Measurements from ENCODE around the gene CD27. TPM values are rescaled to one million over a fixed set of nuclear protein-coding genes. Genes with fewer than 3 reads are reported as not detected.

CD27 gene
- total and polyA plus RNA-seq, 9 of the 15 experiments (the other 6 are each of a cell fraction or from before 2014, with no cell fraction given) = 0.24 TPM; not detected in 8

DNA sequence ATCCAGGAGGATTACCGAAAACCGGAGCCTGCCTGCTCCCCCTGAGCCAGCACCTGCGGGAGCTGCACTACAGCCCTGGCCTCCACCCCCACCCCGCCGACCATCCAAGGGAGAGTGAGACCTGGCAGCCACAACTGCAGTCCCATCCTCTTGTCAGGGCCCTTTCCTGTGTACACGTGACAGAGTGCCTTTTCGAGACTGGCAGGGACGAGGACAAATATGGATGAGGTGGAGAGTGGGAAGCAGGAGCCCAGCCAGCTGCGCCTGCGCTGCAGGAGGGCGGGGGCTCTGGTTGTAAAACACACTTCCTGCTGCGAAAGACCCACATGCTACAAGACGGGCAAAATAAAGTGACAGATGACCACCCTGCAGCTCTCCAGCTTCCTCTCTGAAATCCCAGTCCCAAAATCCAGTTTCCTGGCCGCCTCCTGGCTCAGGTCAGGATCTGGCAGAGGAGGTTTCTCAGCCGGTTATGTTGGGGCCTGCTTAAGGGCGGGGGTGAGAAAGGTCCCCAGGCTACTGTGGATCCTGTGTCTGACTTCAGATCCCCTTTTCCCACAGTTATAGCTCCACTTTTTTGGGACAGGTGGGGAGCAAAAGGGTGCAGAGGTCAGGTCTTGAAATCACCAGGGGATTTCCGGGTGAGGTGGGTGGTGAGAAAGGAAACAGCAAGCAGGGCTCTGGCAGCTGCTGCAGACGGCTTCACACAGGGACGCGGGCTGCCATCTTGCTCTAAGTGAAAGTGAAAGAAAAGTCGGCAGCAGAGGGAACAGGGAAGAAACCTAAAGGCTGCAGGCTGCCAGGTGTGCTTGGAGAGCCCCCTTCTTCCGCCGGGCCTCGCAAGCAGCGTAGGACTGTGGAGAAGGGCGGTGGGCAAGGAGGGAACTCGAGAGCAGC lies 6.8 kb downstream of the CD27 start, which contains the start of gene TAPBPL:
TSS of gene TAPBPL (plus strand) at position 695 of the 897 bp plus-strand sequence. CDS start 207 bp downstream, outside the sequence.
- TSS peak; percentile 49 for BruUV-seq (replicated peaks)
- H2AFZ ChIP-seq (ENCODE audit: low read depth, low read length) = peak within 1 kb of the TSS; percentile 99
- ATAC-seq (peak; percentile 84), DNase-seq (ENCODE audit: extremely low read depth in 1 of 4, low spot score in 3 of 4) (peak; percentile 31 to 38 (median 36)), FAIRE-seq (peak; percentile 48)
- no peaks in the 10 kb centered on the region for H3K79me2 ChIP-seq (ENCODE audit: control insufficient read depth, insufficient read depth, low read length)
- 45% methylated on average over 19 of the region's 27 CpGs for WGBS (ENCODE audit: insufficient coverage, low coverage, missing lambda C conversion rate)
- H3K4me1 ChIP-seq (replicated peaks in 1 of 2; ENCODE audit: control insufficient read depth in 2 of 2, insufficient read depth in 2 of 2, low read length in 2 of 2) = peaks cover 12 to 24% of the 10 kb centered on the region in 2 experiments; a peak in 4 of 5 replicates
- no peaks in the 10 kb centered on the region for H3K9me1 ChIP-seq (ENCODE audit: control insufficient read depth, insufficient read depth, low read length)
- H3K9me3 ChIP-seq (replicated peaks; ENCODE audit: control insufficient read depth, insufficient read depth, low read depth, low read length) = no peaks in the 10 kb centered on the region
- intact Hi-C loops (cut with micrococcal nuclease) = no loop called here
- peak within 1 kb of the TSS; percentile 28 for H3K4me3 ChIP-seq
- H4K20me1 ChIP-seq (replicated peaks; ENCODE audit: control insufficient read depth, insufficient read depth, low read length) = no peaks in the 10 kb centered on the region
- H3K27me3 ChIP-seq (ENCODE audit: control insufficient read depth in 2 of 2, insufficient read depth in 2 of 2, low read length in 2 of 2) = no peaks in the 10 kb centered on the region
- in situ Hi-C loops (cut with MboI) = loop anchor here (25.0 kb wide), 1 partner anchor 389 kb away; no protein-coding TSS in a partner anchor
- H3K27ac ChIP-seq (ENCODE audit: extremely low read depth, low read depth, low read length) = peak within 1 kb of the TSS; percentile 75
- no peaks in the 10 kb centered on the region for H3K36me3 ChIP-seq (ENCODE audit: control insufficient read depth, insufficient read depth, low read length)
- peak within 1 kb of the TSS; percentile 60 to 91 for H3K9ac ChIP-seq (ENCODE audit: insufficient read depth in 1 of 2, low read depth in 2 of 2, low read length in 2 of 2)
- ChIA-PET POLR2A (interaction anchor here (1.0 to 2.6 kb wide), 5 partner anchors 9 to 42 kb away, joined by 3 to 14 read pairs (median 3); partner anchors contain the start of genes MRPL51 and VAMP1), CTCF (ENCODE audit: low intra/inter-chr PET ratio) (no interaction called here)
- H3K4me2 ChIP-seq (ENCODE audit: insufficient read depth, low read length) = peak within 1 kb of the TSS; percentile 77
- TF ChIP-seq, protein P1, sequence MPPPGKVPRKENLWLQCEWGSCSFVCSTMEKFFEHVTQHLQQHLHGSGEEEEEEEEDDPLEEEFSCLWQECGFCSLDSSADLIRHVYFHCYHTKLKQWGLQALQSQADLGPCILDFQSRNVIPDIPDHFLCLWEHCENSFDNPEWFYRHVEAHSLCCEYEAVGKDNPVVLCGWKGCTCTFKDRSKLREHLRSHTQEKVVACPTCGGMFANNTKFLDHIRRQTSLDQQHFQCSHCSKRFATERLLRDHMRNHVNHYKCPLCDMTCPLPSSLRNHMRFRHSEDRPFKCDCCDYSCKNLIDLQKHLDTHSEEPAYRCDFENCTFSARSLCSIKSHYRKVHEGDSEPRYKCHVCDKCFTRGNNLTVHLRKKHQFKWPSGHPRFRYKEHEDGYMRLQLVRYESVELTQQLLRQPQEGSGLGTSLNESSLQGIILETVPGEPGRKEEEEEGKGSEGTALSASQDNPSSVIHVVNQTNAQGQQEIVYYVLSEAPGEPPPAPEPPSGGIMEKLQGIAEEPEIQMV (tag; conservative IDR thresholded peaks at IDR 0.05; ENCODE audit: low read depth) = no peak
- TF ChIP-seq SMARCB1 (IDR thresholded peaks at IDR 0.05; ENCODE audit: insufficient read length, low read depth) (no peak), PHF8 (IDR thresholded peaks at IDR 0.05; ENCODE audit: borderline replicate concordance, low read length) (peak; percentile 48), POLR2G (IDR thresholded peaks at IDR 0.05; ENCODE audit: low read depth, low read length) (peak; percentile 43; the same call in 1 of the 2 replicates), FOXK2 (conservative IDR thresholded peaks at IDR 0.05 in 1 of 2, IDR thresholded peaks at IDR 0.05 in 1 of 2; ENCODE audit: low read depth in 2 of 2) (no peak), NBN (IDR thresholded peaks at IDR 0.05; ENCODE audit: low read depth) (no peak), BACH1 (tag; IDR thresholded peaks at IDR 0.05) (no peak), EHMT2 (IDR thresholded peaks at IDR 0.05) (no peak), ZZZ3 (IDR thresholded peaks at IDR 0.05) (no peak), ZBTB17 (CRISPR knock-in tag; IDR thresholded peaks at IDR 0.05) (no peak), ZC3H11A (IDR thresholded peaks at IDR 0.05; ENCODE audit: low read depth, low read length) (no peak), MED1 (CRISPR knock-in tag; IDR thresholded peaks at IDR 0.05; ENCODE audit: borderline replicate concordance) (no peak)
- TF ChIP-seq, protein P2, sequence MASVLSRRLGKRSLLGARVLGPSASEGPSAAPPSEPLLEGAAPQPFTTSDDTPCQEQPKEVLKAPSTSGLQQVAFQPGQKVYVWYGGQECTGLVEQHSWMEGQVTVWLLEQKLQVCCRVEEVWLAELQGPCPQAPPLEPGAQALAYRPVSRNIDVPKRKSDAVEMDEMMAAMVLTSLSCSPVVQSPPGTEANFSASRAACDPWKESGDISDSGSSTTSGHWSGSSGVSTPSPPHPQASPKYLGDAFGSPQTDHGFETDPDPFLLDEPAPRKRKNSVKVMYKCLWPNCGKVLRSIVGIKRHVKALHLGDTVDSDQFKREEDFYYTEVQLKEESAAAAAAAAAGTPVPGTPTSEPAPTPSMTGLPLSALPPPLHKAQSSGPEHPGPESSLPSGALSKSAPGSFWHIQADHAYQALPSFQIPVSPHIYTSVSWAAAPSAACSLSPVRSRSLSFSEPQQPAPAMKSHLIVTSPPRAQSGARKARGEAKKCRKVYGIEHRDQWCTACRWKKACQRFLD (CRISPR knock-in tag; IDR thresholded peaks at IDR 0.05) = peak; percentile 61; the same call in 1 of the 2 replicates
- TF ChIP-seq, protein P3, sequence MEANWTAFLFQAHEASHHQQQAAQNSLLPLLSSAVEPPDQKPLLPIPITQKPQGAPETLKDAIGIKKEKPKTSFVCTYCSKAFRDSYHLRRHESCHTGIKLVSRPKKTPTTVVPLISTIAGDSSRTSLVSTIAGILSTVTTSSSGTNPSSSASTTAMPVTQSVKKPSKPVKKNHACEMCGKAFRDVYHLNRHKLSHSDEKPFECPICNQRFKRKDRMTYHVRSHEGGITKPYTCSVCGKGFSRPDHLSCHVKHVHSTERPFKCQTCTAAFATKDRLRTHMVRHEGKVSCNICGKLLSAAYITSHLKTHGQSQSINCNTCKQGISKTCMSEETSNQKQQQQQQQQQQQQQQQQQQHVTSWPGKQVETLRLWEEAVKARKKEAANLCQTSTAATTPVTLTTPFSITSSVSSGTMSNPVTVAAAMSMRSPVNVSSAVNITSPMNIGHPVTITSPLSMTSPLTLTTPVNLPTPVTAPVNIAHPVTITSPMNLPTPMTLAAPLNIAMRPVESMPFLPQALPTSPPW (CRISPR knock-in tag; IDR thresholded peaks at IDR 0.05) = 0 out of 2 replicates have a peak, but pooled peaks have one; percentile 26
- TF ChIP-seq, protein P4, sequence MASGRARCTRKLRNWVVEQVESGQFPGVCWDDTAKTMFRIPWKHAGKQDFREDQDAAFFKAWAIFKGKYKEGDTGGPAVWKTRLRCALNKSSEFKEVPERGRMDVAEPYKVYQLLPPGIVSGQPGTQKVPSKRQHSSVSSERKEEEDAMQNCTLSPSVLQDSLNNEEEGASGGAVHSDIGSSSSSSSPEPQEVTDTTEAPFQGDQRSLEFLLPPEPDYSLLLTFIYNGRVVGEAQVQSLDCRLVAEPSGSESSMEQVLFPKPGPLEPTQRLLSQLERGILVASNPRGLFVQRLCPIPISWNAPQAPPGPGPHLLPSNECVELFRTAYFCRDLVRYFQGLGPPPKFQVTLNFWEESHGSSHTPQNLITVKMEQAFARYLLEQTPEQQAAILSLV (tag; IDR thresholded peaks at IDR 0.05) = no peak

Data from K562 (cell line).